Glutamatergic neuron (in vitro differentiated cells): ENCODE results near the gene HOMEZ. TPM values are rescaled to one million over a fixed set of nuclear protein-coding genes. Genes with fewer than 3 reads are reported as not detected.
"Not testable (repeated sequence)": the region's sequence is repeated elsewhere in the genome, so short reads cannot be mapped to it uniquely, and the experiment has no call there.

Source experiments
- DNase-seq: peaks from one replicate; pipeline ENCODE4 v3.0.0; 2022
- H3K27ac Mint-ChIP-seq: one replicate; pipeline ENCODE4 v1.8.0; 2020; ENCODE audit warnings: mild to moderate bottlenecking, mixed read lengths, inconsistent platforms; ENCODE audit not compliant: unreplicated experiment
- H3K27me3 Mint-ChIP-seq: one replicate; pipeline ENCODE4 v1.8.0; 2020; ENCODE audit warnings: mild to moderate bottlenecking, moderate library complexity, mixed read lengths, inconsistent platforms; ENCODE audit not compliant: unreplicated experiment
- H3K36me3 Mint-ChIP-seq: one replicate; pipeline ENCODE4 v1.8.0; 2020; ENCODE audit warnings: mild to moderate bottlenecking, mixed read lengths, inconsistent platforms; ENCODE audit not compliant: unreplicated experiment
- H3K4me1 Mint-ChIP-seq: one replicate; pipeline ENCODE4 v1.8.0; 2020; ENCODE audit warnings: mild to moderate bottlenecking, low read depth, mixed read lengths, inconsistent platforms; ENCODE audit not compliant: unreplicated experiment
- H3K4me3 Mint-ChIP-seq: one replicate; pipeline ENCODE4 v1.8.0; 2020; ENCODE audit warnings: mild to moderate bottlenecking, mixed read lengths, inconsistent platforms; ENCODE audit not compliant: unreplicated experiment
- H3K9me3 Mint-ChIP-seq: one replicate; pipeline ENCODE4 v1.8.0; 2020; ENCODE audit warnings: mild to moderate bottlenecking, moderate library complexity, mixed read lengths, inconsistent platforms; ENCODE audit not compliant: unreplicated experiment
- CTCF ChIP-seq: fragments of 200-600 bp; sonication (generic); IDR thresholded peaks from one replicate; pipeline ENCODE4 v1.5.0; 2021; ENCODE audit not compliant: partially characterized antibody, unreplicated experiment
- total RNA-seq: library from RNA; stranded (reverse); fragmentation: NEBNext Ultra II Directional; extraction: Animal tissue kit (Norgen Biotek cat#: 25700); gene quantifications from one replicate; pipeline ENCODE4 v1.2.1, GENCODE V29; 2021; ENCODE audit not compliant: unreplicated experiment

The HOMEZ gene
- total RNA-seq, 1 donor from 2014 or later, result 12.2 TPM

DNA sequence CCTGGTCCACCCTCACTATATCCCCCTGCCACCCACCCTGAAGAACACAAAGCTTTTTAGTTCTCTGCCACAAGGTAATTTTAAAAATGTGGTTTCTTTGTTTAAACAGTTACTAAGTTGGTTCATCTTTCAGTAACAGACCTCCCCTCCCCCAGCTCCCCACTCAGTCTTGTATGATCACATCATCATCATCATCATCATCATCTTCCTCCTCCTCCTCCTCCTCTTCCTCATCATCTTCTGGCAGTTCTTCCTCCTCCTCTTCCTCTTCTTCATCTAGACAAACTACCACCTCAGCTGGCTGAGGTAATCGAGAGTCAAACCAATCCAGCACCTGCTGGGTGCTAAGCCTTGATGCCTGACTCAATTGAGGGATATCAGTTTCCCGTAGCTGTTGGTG is 10.5 kb downstream of the HOMEZ start:
- peaks cover 4% of the 10 kb centered on the region for H3K27me3 Mint-ChIP-seq
- TF ChIP-seq CTCF, result no peak
- no peak overlapping the region for H3K4me3 Mint-ChIP-seq
- no peak overlapping the region for H3K27ac Mint-ChIP-seq
- H3K36me3 Mint-ChIP-seq, result peaks cover 13% of the 10 kb centered on the region
- DNase-seq, result no peak
- peaks cover 5% of the 10 kb centered on the region for H3K4me1 Mint-ChIP-seq
- peaks cover 3% of the 10 kb centered on the region for H3K9me3 Mint-ChIP-seq

GRCh38 chr14:23269193-23269592 is 16.7 kb downstream of the HOMEZ start:
- no peak for TF ChIP-seq CTCF
- no peaks in the 10 kb centered on the region for H3K36me3 Mint-ChIP-seq
- H3K4me1 Mint-ChIP-seq, result no peaks in the 10 kb centered on the region
- DNase-seq, result no peak
- peaks cover 7% of the 10 kb centered on the region for H3K27me3 Mint-ChIP-seq
- no peaks in the 10 kb centered on the region for H3K9me3 Mint-ChIP-seq
- H3K4me3 Mint-ChIP-seq, result no peak overlapping the region
- H3K27ac Mint-ChIP-seq, result no peak overlapping the region

GRCh38 chr14:23260849-23261248 is 25.1 kb downstream of the HOMEZ start:
- H3K4me1 Mint-ChIP-seq, H3K9me3 Mint-ChIP-seq, H3K4me3 Mint-ChIP-seq, H3K36me3 Mint-ChIP-seq, H3K27me3 Mint-ChIP-seq, DNase-seq, H3K27ac Mint-ChIP-seq: not testable (repeated sequence)

GRCh38 chr14:23259426-23259825 is 26.5 kb downstream of the HOMEZ start:
- DNase-seq, result no peak
- Mint-ChIP-seq H3K27me3 (peaks cover 2% of the 10 kb centered on the region), H3K27ac (no peak overlapping the region), H3K4me3 (no peak overlapping the region), H3K9me3 (no peaks in the 10 kb centered on the region), H3K4me1 (no peaks in the 10 kb centered on the region), H3K36me3 (no peaks in the 10 kb centered on the region)
- no peak for TF ChIP-seq CTCF

DNA sequence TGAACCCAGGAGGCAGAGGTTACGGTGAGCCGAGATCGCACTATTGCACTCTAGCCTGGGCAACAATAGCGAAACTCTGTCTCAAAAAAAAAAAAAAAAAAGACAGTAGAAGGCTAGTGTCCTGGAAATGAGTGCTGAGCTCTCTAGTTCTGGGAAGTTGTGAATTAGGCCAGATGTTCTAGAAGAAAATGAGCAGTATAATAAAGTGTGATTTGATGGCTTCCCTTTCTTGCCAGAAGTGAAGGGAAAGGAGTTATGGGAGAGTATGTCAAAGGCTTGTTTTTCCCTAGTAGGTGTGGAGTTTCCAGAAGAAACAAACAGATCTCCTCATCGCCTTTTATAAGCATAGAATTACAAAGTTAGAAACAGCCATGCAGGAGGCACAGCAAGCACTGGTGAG is 27.7 kb downstream of the HOMEZ start:
- no peaks in the 10 kb centered on the region for H3K9me3 Mint-ChIP-seq
- H3K36me3 Mint-ChIP-seq, result no peaks in the 10 kb centered on the region
- no peak for TF ChIP-seq CTCF
- no peak overlapping the region for H3K4me3 Mint-ChIP-seq
- no peak for DNase-seq
- no peak overlapping the region for H3K27ac Mint-ChIP-seq
- H3K4me1 Mint-ChIP-seq, result no peaks in the 10 kb centered on the region
- H3K27me3 Mint-ChIP-seq, result peaks cover 2% of the 10 kb centered on the region
